HFFc6 (cell line): ENCODE data around the gene GALNT2. TPM values are rescaled to one million over a fixed set of nuclear protein-coding genes. Genes with fewer than 3 reads are reported as not detected.

ENCODE experiments used
- DNase-seq: peaks from one replicate; pipeline ENCODE4 v3.0.0-alpha.2; 2018
- H3K27ac Mint-ChIP-seq: 2 replicates; pipeline ENCODE4 v1.8.0; 2020; ENCODE audit warnings: mild to moderate bottlenecking, mixed read lengths
- H3K27me3 Mint-ChIP-seq: 2 replicates; pipeline ENCODE4 v1.8.0; 2021; ENCODE audit warnings: mild to moderate bottlenecking, moderate library complexity, mixed read lengths; ENCODE audit not compliant: insufficient read depth
- H3K36me3 Mint-ChIP-seq: 2 replicates; pipeline ENCODE4 v1.8.0; 2021; ENCODE audit warnings: low read depth, mixed read lengths
- H3K4me1 Mint-ChIP-seq: 2 replicates; pipeline ENCODE4 v1.8.0; 2020; ENCODE audit warnings: low read depth, mixed read lengths
- H3K4me3 Mint-ChIP-seq: 2 replicates; pipeline ENCODE4 v1.8.0; 2020; ENCODE audit warnings: mild to moderate bottlenecking, moderate library complexity, mixed read lengths
- H3K9me3 Mint-ChIP-seq: 2 replicates; pipeline ENCODE4 v1.8.0; 2020; ENCODE audit warnings: mild to moderate bottlenecking, mixed read lengths
- CTCF ChIP-seq: fragments of 200-600 bp; sonication (generic); IDR thresholded peaks from 2 replicates; pipeline ENCODE4 v1.5.0; 2021; ENCODE audit warnings: antibody characterized with exemption, mild to moderate bottlenecking
- long read RNA-seq: library from polyadenylated mRNA; unstranded; transcript quantifications from one replicate; pipeline ENCODE4 v2.0.0, GENCODE V29; 2019
- total RNA-seq, 6 experiments: library from RNA; stranded (reverse); fragmentation: NEBNext Ultra II Directional; extraction: Animal tissue kit (Norgen Biotek cat#: 25700); gene quantifications; 2 replicates in 1 of 6; 3 replicates in 5 of 6; pipeline ENCODE4 v1.2.3, GENCODE V29; 2021

GALNT2 gene
- total RNA-seq = 100 to 1,000 TPM; 174 to 194 (median 181) TPM
- long read RNA-seq, full-length matches to known transcripts = 45 of 91 reads
- long read RNA-seq, partial matches to known transcripts = 6 of 91 reads
- long read RNA-seq, other reads (novel, unspliced or antisense) = 40 of 91 reads

- DNase-seq = peak; percentile 77
- Mint-ChIP-seq H3K4me1 (peaks cover 46% of the 10 kb centered on the region), H3K27me3 (peaks cover 3% of the 10 kb centered on the region), H3K27ac (peak within 1 kb of the TSS; percentile 86), H3K9me3 (no peaks in the 10 kb centered on the region), H3K36me3 (no peaks in the 10 kb centered on the region), H3K4me3 (peak within 1 kb of the TSS; percentile 92)
- TF ChIP-seq CTCF = no peak
These were observed at the start of gene GALNT2 for GRCh38 chr1:230066466-230067404. GALNT2 (plus strand) TSS chr1:230067238; CDS start chr1:230067281, 43 bp downstream.

- TF ChIP-seq CTCF = no peak
- Mint-ChIP-seq H3K36me3 (no peaks in the 10 kb centered on the region), H3K27ac (no peak overlapping the region), H3K4me3 (no peak overlapping the region), H3K9me3 (no peaks in the 10 kb centered on the region), H3K27me3 (peaks cover 15% of the 10 kb centered on the region), H3K4me1 (no peaks in the 10 kb centered on the region)
- no peak for DNase-seq
These were observed 46.6 kb upstream of the GALNT2 start for GRCh38 chr1:230020451-230020850.

- H3K27ac Mint-ChIP-seq = no peak overlapping the region
- no peak overlapping the region for H3K4me3 Mint-ChIP-seq
- H3K27me3 Mint-ChIP-seq = peaks cover 19% of the 10 kb centered on the region
- no peaks in the 10 kb centered on the region for H3K36me3 Mint-ChIP-seq
- TF ChIP-seq CTCF = no peak
- no peaks in the 10 kb centered on the region for H3K9me3 Mint-ChIP-seq
- H3K4me1 Mint-ChIP-seq = no peaks in the 10 kb centered on the region
- DNase-seq = no peak
These were observed 44.2 kb upstream of the GALNT2 start for GRCh38 chr1:230022666-230023380.

GRCh38 chr1:230025686-230026085 lies 41.4 kb upstream of the GALNT2 start:
- H3K36me3 Mint-ChIP-seq = no peaks in the 10 kb centered on the region
- H3K27ac Mint-ChIP-seq = no peak overlapping the region
- H3K4me1 Mint-ChIP-seq = no peaks in the 10 kb centered on the region; the same call in 1 of the 2 replicates
- no peaks in the 10 kb centered on the region for H3K9me3 Mint-ChIP-seq
- H3K4me3 Mint-ChIP-seq = no peak overlapping the region
- no peak for DNase-seq
- peaks cover 17% of the 10 kb centered on the region for H3K27me3 Mint-ChIP-seq
- no peak for TF ChIP-seq CTCF

- no peak for TF ChIP-seq CTCF
- DNase-seq = no peak
- Mint-ChIP-seq H3K27me3 (peaks cover 16% of the 10 kb centered on the region), H3K4me3 (no peak overlapping the region), H3K4me1 (peaks cover 4% of the 10 kb centered on the region), H3K9me3 (no peaks in the 10 kb centered on the region), H3K27ac (no peak overlapping the region), H3K36me3 (no peaks in the 10 kb centered on the region)
These were observed 40.9 kb upstream of the GALNT2 start for GRCh38 chr1:230026139-230026538.
